HG03342 (cell line): ENCODE data around the gene OR11H1.
"Not testable (repeated sequence)": the region's sequence is repeated elsewhere in the genome, so short reads cannot be mapped to it uniquely, and the experiment has no call there.

Experiments used
- ATAC-seq: cut with Tn5 transposase; IDR thresholded peaks from one replicate; pipeline ENCODE4 v1.9.1; 2021; ENCODE audit warnings: mild to moderate bottlenecking, moderate library complexity; ENCODE audit not compliant: unreplicated experiment

The OR11H1 gene, protein sequence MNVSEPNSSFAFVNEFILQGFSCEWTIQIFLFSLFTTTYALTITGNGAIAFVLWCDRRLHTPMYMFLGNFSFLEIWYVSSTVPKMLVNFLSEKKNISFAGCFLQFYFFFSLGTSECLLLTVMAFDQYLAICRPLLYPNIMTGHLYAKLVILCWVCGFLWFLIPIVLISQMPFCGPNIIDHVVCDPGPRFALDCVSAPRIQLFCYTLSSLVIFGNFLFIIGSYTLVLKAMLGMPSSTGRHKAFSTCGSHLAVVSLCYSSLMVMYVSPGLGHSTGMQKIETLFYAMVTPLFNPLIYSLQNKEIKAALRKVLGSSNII

DNA sequence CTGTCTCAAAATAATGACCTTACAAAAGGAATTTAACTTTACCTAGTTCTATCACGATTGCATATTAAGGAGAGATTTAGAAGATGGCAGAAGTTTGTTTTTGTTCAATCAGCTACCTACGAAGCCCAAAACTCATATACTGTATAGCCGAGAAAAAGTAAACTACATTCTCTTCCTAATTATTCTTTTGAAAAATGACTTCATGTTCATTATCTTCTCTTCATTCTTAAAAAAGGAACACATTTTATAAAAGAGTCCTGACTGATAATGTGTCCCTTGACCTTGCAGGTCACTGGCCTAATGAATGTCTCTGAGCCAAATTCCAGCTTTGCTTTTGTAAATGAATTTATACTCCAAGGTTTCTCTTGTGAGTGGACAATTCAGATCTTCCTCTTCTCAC, at the start of gene OR11H1:
Gene OR11H1 (plus strand): TSS at position 301 of the 400 bp plus-strand sequence. CDS start 0 bp downstream, at position 301.
- ATAC-seq, result not testable (repeated sequence)

DNA sequence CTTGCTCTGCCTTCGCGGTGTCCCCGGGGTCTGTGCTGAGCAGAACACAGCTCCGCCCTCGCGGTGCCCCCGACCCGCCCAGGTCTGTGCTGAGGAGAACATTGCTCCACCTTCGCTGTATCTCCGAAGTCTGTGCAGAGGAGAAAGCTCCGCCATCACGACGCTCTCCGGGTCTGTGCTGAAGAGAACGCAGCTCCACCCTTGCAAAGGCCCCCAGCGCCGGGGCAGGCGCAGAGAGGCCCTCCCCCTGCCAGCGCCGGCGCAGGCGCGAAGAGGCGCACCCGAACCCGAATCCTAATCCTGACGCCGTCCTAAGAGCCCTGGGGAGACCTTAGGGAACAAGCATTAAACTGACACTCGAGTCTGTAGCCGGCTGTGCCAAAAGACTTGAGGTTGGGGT, 18.0 kb upstream of the OR11H1 start:
- not testable (repeated sequence) for ATAC-seq

DNA sequence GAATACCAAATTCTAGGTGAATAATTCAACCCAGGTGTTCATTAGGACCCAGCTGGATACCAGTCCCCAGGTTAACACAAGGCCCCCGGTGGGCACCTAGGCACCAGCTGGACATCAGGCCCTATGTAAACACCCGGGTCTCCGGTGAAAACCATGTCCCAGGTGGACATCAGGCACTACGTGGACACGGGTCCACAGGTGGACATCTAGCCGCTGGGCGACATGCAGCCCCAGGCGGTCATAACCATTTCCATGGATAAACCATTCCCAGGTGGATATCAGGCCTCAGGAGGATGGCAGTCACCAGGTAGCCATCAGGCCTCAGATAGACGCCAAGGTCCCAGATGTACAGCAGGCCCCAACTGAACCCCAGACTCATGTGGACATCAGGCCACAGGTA, 12.1 kb upstream of the OR11H1 start:
- ATAC-seq, result not testable (repeated sequence)

DNA sequence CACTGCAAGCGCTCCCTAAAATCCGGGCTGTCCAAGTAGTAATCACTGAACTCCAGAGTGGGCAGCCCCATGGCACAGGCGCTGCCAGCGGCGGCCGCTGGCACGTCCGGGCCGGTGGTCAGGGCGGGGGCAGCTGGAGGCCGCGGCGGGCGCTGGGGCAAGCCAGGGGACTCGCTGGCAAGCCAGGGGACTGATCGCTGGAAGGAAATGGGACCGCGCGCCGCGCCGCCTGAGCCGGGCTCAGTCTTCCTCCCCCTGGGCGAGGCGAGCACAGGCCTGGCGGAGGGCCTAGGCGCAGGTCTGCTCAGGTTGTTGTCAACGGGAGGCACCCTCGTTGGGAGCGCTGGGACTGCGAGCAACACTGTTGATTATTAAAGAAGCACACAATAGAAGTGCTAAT, 25.8 kb downstream of the OR11H1 start:
- not testable (repeated sequence) for ATAC-seq

DNA sequence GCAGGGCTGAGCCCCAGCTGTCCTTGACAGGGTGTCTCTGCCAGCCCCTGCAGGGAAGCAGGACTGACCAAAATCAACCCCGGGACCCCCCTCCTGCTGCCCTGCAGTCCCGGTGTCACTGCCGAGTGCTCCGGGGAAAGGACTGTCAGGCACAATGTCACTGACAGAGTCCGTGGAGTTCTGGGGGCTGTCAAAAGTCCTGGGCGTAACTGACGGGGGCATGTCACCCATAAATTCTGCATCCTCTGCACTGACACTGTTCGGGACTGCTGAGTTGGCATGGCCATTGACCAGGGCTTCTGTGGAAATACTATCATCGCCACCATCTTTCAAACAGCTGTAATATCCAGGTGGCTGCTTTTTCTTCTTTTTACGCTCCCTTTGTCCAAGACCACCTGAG, 35.5 kb downstream of the OR11H1 start:
- ATAC-seq, result not testable (repeated sequence)

DNA sequence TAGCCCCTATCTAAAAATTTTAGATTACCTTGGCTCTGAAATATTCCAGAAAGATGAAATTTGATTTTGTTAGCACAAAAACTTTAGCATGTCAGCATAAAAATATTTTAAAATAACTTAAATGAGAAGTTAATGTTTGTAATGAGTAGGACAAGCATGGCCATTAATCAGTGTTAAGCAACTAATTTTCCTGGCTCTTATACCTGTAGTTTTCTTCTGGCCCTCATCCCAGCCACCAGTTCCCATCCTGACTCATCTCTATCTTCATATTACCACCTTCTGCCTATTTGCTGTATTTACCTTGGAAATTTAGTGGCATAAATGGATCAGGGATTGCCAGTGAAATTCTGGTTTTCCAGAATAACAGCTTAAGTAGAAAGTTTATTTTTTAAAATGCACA, 37.1 kb downstream of the OR11H1 start:
- ATAC-seq, result not testable (repeated sequence)
